ENCODE measurements around the gene NDRG3. TPM values are rescaled to one million over a fixed set of nuclear protein-coding genes. Genes with fewer than 3 reads are reported as not detected.

Gene NDRG3
- polyA plus RNA-seq, 1 donor from 2014 or later: 61.0 TPM

- Histone ChIP-seq H3K9ac (ENCODE audit: low read length) (peak within 1 kb of the TSS; percentile 87), H3K79me2 (replicated peaks; ENCODE audit: insufficient read depth, low read length) (peaks cover 25% of the 10 kb centered on the region), H3K27me3 (ENCODE audit: insufficient read depth, low read depth, low read length) (no peaks in the 10 kb centered on the region), H3K9me3 (ENCODE audit: low read length) (no peaks in the 10 kb centered on the region), H3F3A (ENCODE audit: insufficient read depth, low read length, poor library complexity, severe bottlenecking) (no peaks in the 10 kb centered on the region), H2AFZ (ENCODE audit: low read depth, low read length) (peak within 1 kb of the TSS; percentile 97), H3K4me3 (ENCODE audit: low read length) (peak within 1 kb of the TSS; percentile 99), H3K9me2 (ENCODE audit: insufficient read depth, low read length) (no peaks in the 10 kb centered on the region), H3K4me2 (ENCODE audit: low read length) (peak within 1 kb of the TSS; percentile 98), H3K27ac (ENCODE audit: low read length) (peak within 1 kb of the TSS; percentile 71), H4K20me1 (ENCODE audit: insufficient read depth) (no peaks in the 10 kb centered on the region), H3K36me3 (ENCODE audit: insufficient read depth, low read length) (no peaks in the 10 kb centered on the region)
- TF ChIP-seq EZH2 (IDR thresholded peaks at IDR 0.05; ENCODE audit: borderline replicate concordance, insufficient read depth, low read length, poor library complexity, severe bottlenecking): no peak
- TF ChIP-seq POLR2AphosphoS5 (IDR thresholded peaks at IDR 0.05): peak; percentile 88
- TF ChIP-seq RAD21 (conservative IDR thresholded peaks at IDR 0.05): peak; percentile 70
- TF ChIP-seq SMC3 (conservative IDR thresholded peaks at IDR 0.05; ENCODE audit: poor library complexity): peak; percentile 84
- TF ChIP-seq TAF1 (IDR thresholded peaks at IDR 0.05; ENCODE audit: low read depth): no peak
- no peak for TF ChIP-seq REST (IDR thresholded peaks at IDR 0.05; ENCODE audit: borderline replicate concordance)
- TF ChIP-seq MXI1 (conservative IDR thresholded peaks at IDR 0.05; ENCODE audit: poor library complexity, severe bottlenecking): peak; percentile 84
- TF ChIP-seq EP300 (conservative IDR thresholded peaks at IDR 0.05; ENCODE audit: poor library complexity, severe bottlenecking): peak; percentile 78
- peak; percentile 100 for TF ChIP-seq CTCF (IDR thresholded peaks at IDR 0.05; ENCODE audit: poor library complexity, severe bottlenecking)
These were observed 140.3 kb downstream of the NDRG3 start, which contains the start of gene RAB5IF for GRCh38 chr20:36605399-36606157. Gene RAB5IF (plus strand): TSS chr20:36605779. CDS start chr20:36605952, 173 bp downstream.

- Histone ChIP-seq H3F3A (ENCODE audit: insufficient read depth, low read length, poor library complexity, severe bottlenecking) (no peaks in the 10 kb centered on the region), H4K20me1 (ENCODE audit: insufficient read depth) (no peaks in the 10 kb centered on the region), H3K4me3 (ENCODE audit: low read length) (peak overlapping the region; percentile 99), H3K9me2 (ENCODE audit: insufficient read depth, low read length) (no peaks in the 10 kb centered on the region), H2AFZ (ENCODE audit: low read depth, low read length) (peak overlapping the region; percentile 97), H3K9ac (ENCODE audit: low read length) (peak overlapping the region; percentile 66), H3K9me3 (ENCODE audit: low read length) (no peaks in the 10 kb centered on the region), H3K79me2 (replicated peaks; ENCODE audit: insufficient read depth, low read length) (peaks cover 25% of the 10 kb centered on the region), H3K27me3 (ENCODE audit: insufficient read depth, low read depth, low read length) (no peaks in the 10 kb centered on the region), H3K36me3 (ENCODE audit: insufficient read depth, low read length) (no peaks in the 10 kb centered on the region), H3K4me2 (ENCODE audit: low read length) (peak overlapping the region; percentile 41), H3K27ac (ENCODE audit: low read length) (peak overlapping the region; percentile 69)
- TF ChIP-seq MXI1 (conservative IDR thresholded peaks at IDR 0.05; ENCODE audit: poor library complexity, severe bottlenecking): no peak
- TF ChIP-seq EP300 (conservative IDR thresholded peaks at IDR 0.05; ENCODE audit: poor library complexity, severe bottlenecking): no peak
- no peak for TF ChIP-seq TAF1 (IDR thresholded peaks at IDR 0.05; ENCODE audit: low read depth)
- TF ChIP-seq RAD21 (conservative IDR thresholded peaks at IDR 0.05): no peak
- TF ChIP-seq CTCF (IDR thresholded peaks at IDR 0.05; ENCODE audit: poor library complexity, severe bottlenecking): no peak
- TF ChIP-seq EZH2 (IDR thresholded peaks at IDR 0.05; ENCODE audit: borderline replicate concordance, insufficient read depth, low read length, poor library complexity, severe bottlenecking): no peak
- TF ChIP-seq REST (IDR thresholded peaks at IDR 0.05; ENCODE audit: borderline replicate concordance): no peak
- TF ChIP-seq POLR2AphosphoS5 (IDR thresholded peaks at IDR 0.05): no peak
- no peak for TF ChIP-seq SMC3 (conservative IDR thresholded peaks at IDR 0.05; ENCODE audit: poor library complexity)
These were observed 140.9 kb downstream of the NDRG3 start for GRCh38 chr20:36604952-36605398.
